ENCODE data around the gene CYB561A3. TPM values are rescaled to one million over a fixed set of nuclear protein-coding genes. Genes with fewer than 3 reads are reported as not detected.

The CYB561A3 gene
- polyA plus RNA-seq, 1 donor from 2014 or later: 594 TPM

- H3K4me3 Mint-ChIP-seq: peak overlapping the region; percentile 85 to 92 (median 90)
- H3K9me3 Mint-ChIP-seq: no peaks in the 10 kb centered on the region
- peak overlapping the region; percentile 93 to 97 (median 95) for H3K27ac Mint-ChIP-seq
- no peaks in the 10 kb centered on the region for H3K27me3 Mint-ChIP-seq
- H3K4me1 Mint-ChIP-seq: peaks cover 43 to 52% (median 48%) of the 10 kb centered on the region in 3 donors
- peaks cover 14% of the 10 kb centered on the region for H3K36me3 Mint-ChIP-seq
These were observed 3.8 kb downstream of the CYB561A3 start for GRCh38 chr11:61357894-61358239.

GRCh38 chr11:61357233-61357893, 4.3 kb downstream of the CYB561A3 start:
- Mint-ChIP-seq H3K4me1 (peaks cover 45 to 51% (median 46%) of the 10 kb centered on the region in 3 donors), H3K9me3 (no peaks in the 10 kb centered on the region), H3K4me3 (peak overlapping the region; percentile 85 to 92 (median 90)), H3K36me3 (peaks cover 14% of the 10 kb centered on the region), H3K27me3 (no peaks in the 10 kb centered on the region), H3K27ac (peak overlapping the region; percentile 93 to 97 (median 95))

- no peaks in the 10 kb centered on the region for H3K9me3 Mint-ChIP-seq
- H3K27me3 Mint-ChIP-seq: no peaks in the 10 kb centered on the region
- peak overlapping the region; percentile 93 to 97 (median 95) for H3K27ac Mint-ChIP-seq
- peaks cover 14% of the 10 kb centered on the region for H3K36me3 Mint-ChIP-seq
- peaks cover 43 to 49% (median 45%) of the 10 kb centered on the region in 3 donors for H3K4me1 Mint-ChIP-seq
- peak overlapping the region; percentile 85 to 92 (median 90) for H3K4me3 Mint-ChIP-seq
These were observed 5.0 kb downstream of the CYB561A3 start for GRCh38 chr11:61356706-61357105.

DNA sequence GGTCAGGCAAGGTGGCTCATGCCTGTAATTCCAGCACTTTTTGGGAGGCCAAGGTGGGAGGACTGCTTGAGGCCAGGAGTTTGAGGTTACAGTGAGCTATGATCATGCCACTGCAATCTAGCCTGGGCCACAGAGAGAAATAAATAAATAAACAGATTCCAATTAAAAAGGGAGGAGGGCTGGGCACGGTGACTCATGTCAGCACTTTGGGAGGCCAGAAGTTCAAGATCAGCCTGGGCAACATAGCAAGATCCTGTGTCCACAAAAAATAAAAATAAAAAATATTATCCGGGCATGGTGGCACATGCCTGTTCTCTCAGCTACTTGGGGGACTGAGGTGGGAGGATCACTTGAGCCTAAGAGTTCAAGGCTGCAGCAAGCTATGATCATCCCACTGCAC, 7.5 kb downstream of the CYB561A3 start:
- peak overlapping the region; percentile 69 to 92 (median 88) for H3K4me3 Mint-ChIP-seq
- H3K36me3 Mint-ChIP-seq: peaks cover 14% of the 10 kb centered on the region
- H3K27me3 Mint-ChIP-seq: no peaks in the 10 kb centered on the region
- H3K9me3 Mint-ChIP-seq: no peaks in the 10 kb centered on the region
- H3K4me1 Mint-ChIP-seq: peaks cover 35 to 41% (median 36%) of the 10 kb centered on the region in 3 donors
- peak overlapping the region; percentile 67 to 95 (median 89) for H3K27ac Mint-ChIP-seq

GRCh38 chr11:61353131-61354067, 8.3 kb downstream of the CYB561A3 start:
- H3K4me1 Mint-ChIP-seq: peaks cover 31 to 38% (median 34%) of the 10 kb centered on the region in 3 donors

DNA sequence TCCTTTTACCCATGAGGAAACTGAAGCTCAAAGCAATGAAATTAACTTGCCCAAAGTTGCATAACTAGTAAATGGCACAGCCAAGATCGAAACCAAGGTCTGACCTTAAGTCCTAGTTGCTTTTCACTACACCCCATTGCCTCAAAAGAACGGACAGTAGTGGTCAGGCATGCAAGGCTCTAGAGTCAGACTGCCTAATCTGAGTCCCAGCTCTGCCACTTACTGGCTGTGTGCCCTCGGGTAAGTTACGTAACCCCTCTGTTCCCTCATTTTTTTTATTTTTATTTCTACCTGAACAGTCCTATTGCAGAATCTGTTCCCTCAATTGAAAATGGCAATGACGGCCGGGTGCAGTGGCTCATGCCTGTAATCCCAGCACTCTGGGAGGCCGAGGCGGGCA, 9.6 kb downstream of the CYB561A3 start:
- no peaks in the 10 kb centered on the region for H3K27me3 Mint-ChIP-seq
- H3K4me1 Mint-ChIP-seq: peaks cover 20 to 27% (median 25%) of the 10 kb centered on the region in 3 donors
- H3K36me3 Mint-ChIP-seq: peaks cover 14% of the 10 kb centered on the region
- peak overlapping the region in 1 of 3 donors; percentile 10 for H3K27ac Mint-ChIP-seq
- no peaks in the 10 kb centered on the region for H3K9me3 Mint-ChIP-seq
- H3K4me3 Mint-ChIP-seq: peak overlapping the region in 1 of 4 donors; percentile 69

More at GRCh38 chr11:61353131-61354067, 8.3 kb downstream of the CYB561A3 start:
- Mint-ChIP-seq H3K36me3 (peaks cover 14% of the 10 kb centered on the region), H3K27ac (peak overlapping the region; percentile 67 to 89 (median 69)), H3K9me3 (no peaks in the 10 kb centered on the region), H3K4me3 (peak overlapping the region; percentile 69 to 92 (median 88)), H3K27me3 (no peaks in the 10 kb centered on the region)

DNA sequence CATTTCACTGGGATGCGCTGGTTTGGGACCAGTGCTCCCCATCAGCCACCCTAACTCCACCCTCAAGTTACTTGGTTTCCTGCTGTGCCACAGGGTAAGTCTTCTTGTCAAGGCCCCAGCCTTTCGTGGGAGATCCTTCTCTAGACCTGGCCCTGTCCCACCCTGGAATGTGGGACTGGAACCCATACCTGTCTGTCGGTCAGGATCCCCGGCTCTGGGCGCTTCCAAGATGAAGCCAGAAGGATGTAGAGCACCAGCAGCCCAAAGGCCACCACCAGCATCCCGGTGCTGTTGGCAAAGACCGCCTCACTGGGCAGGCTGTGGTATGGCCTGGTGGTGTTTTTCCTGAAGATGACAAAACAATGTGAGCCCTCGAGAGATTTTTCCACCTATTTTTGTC, 10.9 kb downstream of the CYB561A3 start:
- peaks cover 10% of the 10 kb centered on the region for H3K36me3 Mint-ChIP-seq
- no peak overlapping the region for H3K27ac Mint-ChIP-seq
- no peaks in the 10 kb centered on the region for H3K9me3 Mint-ChIP-seq

DNA sequence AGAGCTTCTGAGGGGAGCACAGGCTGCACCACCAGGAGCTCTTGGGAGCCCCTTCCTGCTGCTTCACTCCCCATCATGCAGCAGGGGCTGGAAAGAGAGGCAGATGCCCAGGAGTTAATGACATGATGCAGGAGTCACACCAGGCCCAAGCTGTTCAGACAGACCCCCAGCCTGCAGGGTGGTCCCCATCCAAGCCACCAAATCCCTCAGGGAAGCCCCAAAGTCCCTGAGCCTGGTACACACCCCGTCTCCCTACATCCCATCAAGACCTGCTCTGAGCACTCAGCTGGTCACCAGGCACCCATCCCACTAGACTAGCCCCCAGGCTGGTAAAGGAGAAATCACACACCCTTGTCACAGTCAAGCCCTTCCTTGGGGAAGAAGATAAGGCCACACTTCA, 11.3 kb downstream of the CYB561A3 start:
- peaks cover 10% of the 10 kb centered on the region for H3K36me3 Mint-ChIP-seq
- peak overlapping the region in 1 of 3 donors; percentile 23 for H3K27ac Mint-ChIP-seq
- no peaks in the 10 kb centered on the region for H3K9me3 Mint-ChIP-seq
- peak overlapping the region in 1 of 4 donors; percentile 65 for H3K4me3 Mint-ChIP-seq
- H3K27me3 Mint-ChIP-seq: no peaks in the 10 kb centered on the region
- peaks cover 15 to 19% (median 18%) of the 10 kb centered on the region in 3 donors for H3K4me1 Mint-ChIP-seq

More for the DNA sequence above, 10.9 kb downstream of the CYB561A3 start:
- Mint-ChIP-seq H3K4me3 (peak overlapping the region in 1 of 4 donors; percentile 22), H3K27me3 (no peaks in the 10 kb centered on the region), H3K4me1 (peaks cover 16 to 19% (median 18%) of the 10 kb centered on the region in 3 donors)

GRCh38 chr11:61349916-61350315, 11.8 kb downstream of the CYB561A3 start:
- no peaks in the 10 kb centered on the region for H3K9me3 Mint-ChIP-seq
- peak overlapping the region in 1 of 4 donors; percentile 60 for H3K4me3 Mint-ChIP-seq
- no peaks in the 10 kb centered on the region for H3K27me3 Mint-ChIP-seq
- H3K36me3 Mint-ChIP-seq: peaks cover 7% of the 10 kb centered on the region
- peak overlapping the region in 2 of 3 donors; percentile 23 to 71 for H3K27ac Mint-ChIP-seq
- peaks cover 15 to 17% (median 16%) of the 10 kb centered on the region in 3 donors for H3K4me1 Mint-ChIP-seq

DNA sequence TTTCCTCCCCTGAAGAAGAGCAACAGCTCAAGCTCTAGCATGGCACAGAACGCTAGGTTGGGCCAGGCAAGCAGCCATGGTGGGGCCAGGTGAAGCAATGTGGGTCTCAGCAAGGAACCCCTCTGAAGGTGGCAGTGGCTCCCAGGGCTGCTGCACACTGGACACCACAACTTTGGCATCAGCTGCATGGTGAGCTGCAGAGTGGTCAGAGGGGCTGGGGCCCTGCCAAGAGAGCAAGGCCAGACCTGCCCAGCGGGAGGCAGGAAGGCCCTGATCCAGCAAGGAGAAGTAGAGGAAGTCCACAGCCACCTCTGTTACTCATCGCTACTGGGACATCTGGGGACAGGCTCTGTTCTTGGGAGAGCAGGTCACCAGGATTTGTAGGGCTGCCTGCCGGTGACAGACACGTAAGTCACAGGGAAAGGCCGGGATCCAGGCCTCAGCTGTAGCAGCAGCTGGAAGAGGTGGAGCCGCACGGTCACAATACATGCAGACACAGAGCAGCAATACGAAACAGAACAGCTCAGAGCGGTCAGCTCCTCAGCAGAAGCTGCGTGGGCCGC, 12.4 kb downstream of the CYB561A3 start:
- Mint-ChIP-seq H3K4me1 (peaks cover 15 to 17% (median 16%) of the 10 kb centered on the region in 3 donors), H3K36me3 (peaks cover 11% of the 10 kb centered on the region)

GRCh38 chr11:61347916-61348461, 13.7 kb downstream of the CYB561A3 start:
- H3K4me1 Mint-ChIP-seq: peaks cover 3 to 4% (median 4%) of the 10 kb centered on the region in 3 donors
- peak overlapping the region in 1 of 4 donors; percentile 60 for H3K4me3 Mint-ChIP-seq
- H3K27me3 Mint-ChIP-seq: no peaks in the 10 kb centered on the region
- peaks cover 4% of the 10 kb centered on the region for H3K36me3 Mint-ChIP-seq
- H3K9me3 Mint-ChIP-seq: no peaks in the 10 kb centered on the region
- H3K27ac Mint-ChIP-seq: peak overlapping the region in 2 of 3 donors; percentile 23 to 47

More for the DNA sequence above, 12.4 kb downstream of the CYB561A3 start:
- Mint-ChIP-seq H3K27ac (peak overlapping the region in 1 of 3 donors; percentile 71), H3K27me3 (no peaks in the 10 kb centered on the region), H3K4me3 (peak overlapping the region in 1 of 4 donors; percentile 60), H3K9me3 (no peaks in the 10 kb centered on the region)

GRCh38 chr11:61345954-61346843, 15.5 kb downstream of the CYB561A3 start:
- peak overlapping the region in 2 of 3 donors; percentile 43 to 64 for H3K27ac Mint-ChIP-seq
- H3K9me3 Mint-ChIP-seq: no peaks in the 10 kb centered on the region
- peaks cover 0 to 1% (median 0%) of the 10 kb centered on the region in 3 donors for H3K4me1 Mint-ChIP-seq
- peak overlapping the region in 1 of 4 donors; percentile 39 for H3K4me3 Mint-ChIP-seq
- no peaks in the 10 kb centered on the region for H3K27me3 Mint-ChIP-seq
- peaks cover 6% of the 10 kb centered on the region for H3K36me3 Mint-ChIP-seq

- no peak overlapping the region for H3K4me3 Mint-ChIP-seq
- H3K27me3 Mint-ChIP-seq: no peaks in the 10 kb centered on the region
- no peaks in the 10 kb centered on the region for H3K9me3 Mint-ChIP-seq
- H3K4me1 Mint-ChIP-seq: peaks cover 0 to 4% (median 1%) of the 10 kb centered on the region in 3 donors
- H3K27ac Mint-ChIP-seq: no peak overlapping the region
- peaks cover 6% of the 10 kb centered on the region for H3K36me3 Mint-ChIP-seq
These were observed 16.5 kb downstream of the CYB561A3 start for GRCh38 chr11:61345170-61345610.

All from IgD-negative memory B cell (primary cell).